Gastroesophageal sphincter (tissue), 4 donors: Measurements from ENCODE around the gene TOX2. TPM values are rescaled to one million over a fixed set of nuclear protein-coding genes. Genes with fewer than 3 reads are reported as not detected.

Experiments used
- ATAC-seq: fragments of 150-250 bp; one replicate; pipeline ENCODE4 v1.9.1; 2016; ENCODE audit warnings: mild to moderate bottlenecking, moderate library complexity
- H3K27ac ChIP-seq, 4 donors: fragments of 200-600 bp; sonication (generic) in 3 of 4; 1 replicate in 3 of 4; 2 replicates in 1 of 4; pipeline ENCODE4 v1.5.1; 2016 to 2019
- H3K27me3 ChIP-seq: fragments of 200-600 bp; sonication (generic); one replicate; pipeline ENCODE4 v1.5.1; 2019
- H3K36me3 ChIP-seq, 2 donors: fragments of 200-600 bp; sonication (generic); one replicate each; pipeline ENCODE4 v1.5.1; 2019; ENCODE audit warnings: control low read depth in 1 of 2
- H3K4me1 ChIP-seq, 3 donors: fragments of 200-600 bp; sonication (generic); 1 replicate in 2 of 3; 2 replicates in 1 of 3; pipeline ENCODE4 v1.5.1; 2016 to 2019; ENCODE audit warnings: control low read depth in 2 of 3
- H3K4me3 ChIP-seq, 2 donors: fragments of 200-600 bp; sonication (generic); one replicate each; pipeline ENCODE4 v1.5.1; 2019; ENCODE audit warnings: mild to moderate bottlenecking in 1 of 2, moderate library complexity in 1 of 2
- H3K9me3 ChIP-seq, 3 donors: fragments of 200-600 bp; sonication (generic); one replicate each; pipeline ENCODE4 v1.5.1; 2017 to 2019; ENCODE audit warnings: control low read depth in 2 of 3
- CTCF ChIP-seq, 4 experiments: fragments of 200-600 bp in 2 of 4; fragments of 450-650 bp in 2 of 4; sonication (generic) in 1 of 4; IDR thresholded peaks; one replicate each; pipeline ENCODE4 v1.5.1; 2017 to 2019; ENCODE audit warnings: antibody characterized with exemption in 4 of 4, mild to moderate bottlenecking in 2 of 4, moderate library complexity in 2 of 4
- EP300 ChIP-seq: sonication (generic); formaldehyde crosslinking; IDR thresholded peaks from one replicate; pipeline ENCODE4 v1.6.1; 2017; ENCODE audit warnings: antibody characterized with exemption, mild to moderate bottlenecking
- POLR2A ChIP-seq, 2 donors: fragments of 450-650 bp; IDR thresholded peaks; one replicate each; pipeline ENCODE4 v1.6.1; 2017; ENCODE audit warnings: antibody characterized with exemption in 2 of 2, mild to moderate bottlenecking in 2 of 2, moderate library complexity in 1 of 2
- POLR2AphosphoS5 ChIP-seq: sonication (generic); formaldehyde crosslinking; IDR thresholded peaks from one replicate; pipeline ENCODE4 v1.6.1; 2017; ENCODE audit warnings: antibody characterized with exemption
- WGBS, 2 donors: methylation state at CpG; one replicate each; pipeline ENCODE4 v1.1.5; 2018; ENCODE audit warnings: low coverage in 1 of 2; 5-methylcytosine and 5-hydroxymethylcytosine counted together
- total RNA-seq, 4 donors: library from RNA; depleted of rRNA; stranded (reverse); fragments of >200 nt; gene quantifications; one replicate each; pipeline ENCODE4 v1.1.0, GENCODE V29; 2016

Gene TOX2
- total RNA-seq, 4 donors from 2014 or later = 16.4 to 47.8 (median 40.3) TPM

GRCh38 chr20:43942667-43943285 is 28.1 kb downstream of the TOX2 start:
- ATAC-seq = no peak
- no peak for TF ChIP-seq CTCF (IDR thresholded peaks at IDR 0.05)
- TF ChIP-seq POLR2A (IDR thresholded peaks at IDR 0.05) = no peak
- TF ChIP-seq POLR2AphosphoS5 = peak; percentile 10
- TF ChIP-seq EP300 = no peak
- H3K4me3 ChIP-seq = no peak overlapping the region
- 41 to 51% methylated on average over 5 to 6 of the region's 9 CpGs for WGBS, 2 donors
- no peaks in the 10 kb centered on the region for H3K27me3 ChIP-seq
- no peaks in the 10 kb centered on the region for H3K36me3 ChIP-seq
- no peaks in the 10 kb centered on the region for H3K9me3 ChIP-seq
- H3K4me1 ChIP-seq = peaks cover 0 to 63% (median 20%) of the 10 kb centered on the region in 3 donors
- peak overlapping the region in 2 of 4 donors; percentile 9 to 54 for H3K27ac ChIP-seq

DNA sequence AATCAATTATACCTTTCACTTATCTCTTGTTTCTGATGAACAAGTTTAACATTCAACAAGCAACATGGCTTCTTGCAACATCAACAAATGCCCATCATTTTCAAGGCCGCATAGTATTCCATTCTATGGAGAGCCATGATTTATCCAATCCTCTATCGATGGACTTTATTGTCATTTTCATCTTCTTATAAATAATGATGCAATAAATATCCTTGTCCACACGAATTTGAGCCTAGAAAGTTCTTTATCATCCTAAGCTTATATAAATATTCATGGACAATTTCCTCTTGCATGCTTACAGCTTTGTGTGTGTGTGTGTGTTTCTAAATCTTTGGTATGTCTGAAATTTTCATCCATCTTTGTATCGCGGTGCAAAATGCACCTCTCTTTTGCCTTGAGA is 29.1 kb downstream of the TOX2 start:
- no peak for ATAC-seq
- H3K27me3 ChIP-seq = no peaks in the 10 kb centered on the region
- no peak overlapping the region for H3K27ac ChIP-seq
- no peaks in the 10 kb centered on the region for H3K36me3 ChIP-seq
- H3K9me3 ChIP-seq = no peaks in the 10 kb centered on the region
- H3K4me1 ChIP-seq = peaks cover 0 to 63% (median 18%) of the 10 kb centered on the region in 3 donors
- WGBS, 2 donors = 84 to 90% methylated on average over 4 to 5 of the region's 5 CpGs
- no peak overlapping the region for H3K4me3 ChIP-seq
- TF ChIP-seq POLR2AphosphoS5 (no peak), POLR2A (IDR thresholded peaks at IDR 0.05) (no peak), CTCF (IDR thresholded peaks at IDR 0.05) (no peak), EP300 (no peak)

DNA sequence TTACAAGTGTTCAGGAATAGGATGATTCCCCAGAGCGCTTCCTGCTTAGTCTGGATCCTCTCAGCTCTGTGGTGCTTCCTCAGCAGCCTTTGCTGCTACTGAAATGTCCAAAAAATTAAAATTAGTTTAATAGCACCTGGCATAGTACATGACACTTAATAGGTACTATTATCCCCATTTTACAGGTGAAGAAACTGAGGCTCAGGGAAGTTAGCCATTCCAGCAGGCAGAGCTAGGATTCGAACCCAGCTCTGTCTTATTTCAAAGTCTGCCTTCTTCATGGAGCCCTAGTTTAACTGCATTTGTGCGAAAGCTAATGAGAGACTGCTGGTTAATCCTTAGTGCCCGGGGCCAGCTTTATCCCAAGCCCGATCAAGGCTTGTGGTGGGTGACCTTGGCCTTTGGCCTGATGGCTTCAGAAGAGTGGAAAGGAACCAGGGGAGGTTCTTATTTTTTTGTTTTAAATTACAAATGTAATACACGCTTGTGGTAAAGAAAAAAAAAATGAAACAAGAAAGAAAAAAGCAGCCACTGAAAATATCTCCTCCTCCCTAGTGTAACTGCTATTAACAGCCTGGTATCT is 30.1 kb downstream of the TOX2 start:
- Histone ChIP-seq H3K9me3 (no peaks in the 10 kb centered on the region), H3K4me3 (no peak overlapping the region), H3K36me3 (no peaks in the 10 kb centered on the region), H3K4me1 (peaks cover 0 to 61% (median 12%) of the 10 kb centered on the region in 3 donors), H3K27ac (no peak overlapping the region), H3K27me3 (no peaks in the 10 kb centered on the region)
- TF ChIP-seq EP300 (no peak), POLR2A (IDR thresholded peaks at IDR 0.05) (no peak), POLR2AphosphoS5 (no peak), CTCF (IDR thresholded peaks at IDR 0.05) (no peak)
- no peak for ATAC-seq
- WGBS, 2 donors = 88 to 100% methylated on average over 2 to 5 of the region's 6 CpGs

DNA sequence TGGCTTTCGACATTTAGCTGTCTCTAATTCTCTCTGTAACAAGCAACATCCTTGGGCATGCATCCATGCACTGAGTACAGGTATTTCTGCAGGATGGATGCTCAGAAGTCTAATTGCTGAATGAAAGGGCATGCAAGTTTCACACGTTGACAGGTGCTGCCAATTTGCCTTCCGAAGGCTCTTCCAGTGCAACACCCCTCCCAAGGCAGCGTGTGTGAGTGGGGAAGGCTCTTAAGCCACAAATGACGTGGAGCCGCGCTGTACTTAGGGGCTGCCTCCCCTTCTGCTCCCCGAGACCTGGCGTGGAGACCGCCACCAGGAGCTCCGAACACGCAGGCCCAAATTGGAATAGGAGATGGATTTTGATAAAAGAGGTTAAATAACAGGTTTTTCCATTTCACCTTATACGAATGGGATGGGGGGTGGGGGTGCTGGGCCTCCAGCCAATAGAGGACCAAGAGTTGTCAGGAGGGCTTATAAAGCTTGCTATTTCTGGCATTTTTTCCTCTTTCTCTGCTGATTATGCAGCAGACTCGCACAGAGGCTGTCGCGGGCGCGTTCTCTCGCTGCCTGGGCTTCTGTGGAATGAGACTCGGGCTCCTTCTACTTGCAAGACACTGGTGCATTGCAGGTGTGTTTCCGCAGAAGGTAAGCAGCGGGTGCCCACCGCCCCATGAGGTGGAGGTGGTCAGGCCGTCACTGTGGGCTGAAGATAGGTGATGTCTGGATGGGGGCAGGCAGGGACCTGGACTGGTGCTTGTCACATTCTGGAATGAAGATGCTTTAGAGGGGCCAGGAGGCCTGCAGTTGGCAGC is 30.9 kb downstream of the TOX2 start:
- 89% methylated on average over 4 to 9 of the region's 24 CpGs for WGBS, 2 donors
- Histone ChIP-seq H3K27ac (no peak overlapping the region), H3K4me3 (no peak overlapping the region), H3K9me3 (no peaks in the 10 kb centered on the region), H3K36me3 (peaks cover 0 to 5% of the 10 kb centered on the region in 2 donors), H3K4me1 (peaks cover 0 to 61% (median 10%) of the 10 kb centered on the region in 3 donors), H3K27me3 (no peaks in the 10 kb centered on the region)
- no peak for TF ChIP-seq EP300
- TF ChIP-seq POLR2AphosphoS5 = no peak
- TF ChIP-seq POLR2A (IDR thresholded peaks at IDR 0.05) = no peak
- no peak for TF ChIP-seq CTCF (IDR thresholded peaks at IDR 0.05)
- no peak for ATAC-seq
